Measurements from ENCODE around the gene EPHA6. TPM values are rescaled to one million over a fixed set of nuclear protein-coding genes. Genes with fewer than 3 reads are reported as not detected.

EPHA6 gene
- total and polyA plus RNA-seq, 2 donors (not counting 3 experiments of a cell fraction or from before 2014, with no cell fraction given) = not detected

DNA sequence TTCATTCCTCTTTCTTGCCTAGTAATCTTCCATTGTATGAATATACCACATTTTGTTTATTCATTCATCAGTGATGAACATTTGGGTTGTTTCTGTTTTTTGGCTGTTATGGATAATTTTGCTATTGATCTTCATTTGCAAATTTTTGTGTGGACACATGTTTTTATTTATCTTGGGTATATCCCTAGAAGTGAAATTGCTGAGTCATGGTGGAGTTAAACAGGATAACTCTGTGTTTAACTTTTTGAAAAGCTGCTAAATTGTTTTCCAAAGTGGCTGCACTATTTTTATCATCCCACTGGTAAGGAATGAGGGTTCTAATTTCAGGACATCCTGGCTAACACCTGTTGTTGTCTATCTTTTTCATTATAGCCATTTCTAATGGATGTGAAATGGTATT, 875.6 kb downstream of the EPHA6 start:
- Histone ChIP-seq H3K4me2 (ENCODE audit: insufficient read depth, low read length) (no peak overlapping the region), H3K4me3 (replicated peaks in 1 of 3; ENCODE audit: insufficient read depth in 1 of 3, low read depth in 1 of 3, low read length in 3 of 3) (no peak overlapping the region), H3K4me1 (ENCODE audit: control insufficient read depth, extremely low read depth, insufficient read depth, low read length) (no peaks in the 10 kb centered on the region), H3K36me3 (ENCODE audit: control insufficient read depth in 2 of 2, extremely low read depth in 1 of 2, insufficient read depth in 2 of 2, low read length in 2 of 2) (no peaks in the 10 kb centered on the region), H4K20me1 (replicated peaks; ENCODE audit: control insufficient read depth, extremely low read depth, insufficient read depth, low read length) (no peaks in the 10 kb centered on the region), H3K9me1 (replicated peaks; ENCODE audit: control insufficient read depth, extremely low read depth, insufficient read depth, low read length) (no peaks in the 10 kb centered on the region), H3K9ac (replicated peaks; ENCODE audit: extremely low read depth, insufficient read depth, low read length) (no peak overlapping the region), H3K27me3 (ENCODE audit: control insufficient read depth in 2 of 2, insufficient read depth in 2 of 2, low read length in 2 of 2) (no peaks in the 10 kb centered on the region), H3K27ac (ENCODE audit: insufficient read depth, low read depth, low read length) (no peak overlapping the region), H3K79me2 (ENCODE audit: control insufficient read depth, insufficient read depth, low read length) (no peaks in the 10 kb centered on the region), H2AFZ (ENCODE audit: low read depth, low read length) (no peak overlapping the region), H3K9me3 (replicated peaks; ENCODE audit: control insufficient read depth, insufficient read depth, low read length) (no peaks in the 10 kb centered on the region)
- no peak for FAIRE-seq
- TF ChIP-seq POLR2AphosphoS5 (IDR thresholded peaks at IDR 0.05; ENCODE audit: insufficient read depth, low read depth, low read length) = no peak
- no peak for TF ChIP-seq FOS (IDR thresholded peaks at IDR 0.05; ENCODE audit: borderline replicate concordance, insufficient read depth, low read length)
- TF ChIP-seq, protein P1, sequence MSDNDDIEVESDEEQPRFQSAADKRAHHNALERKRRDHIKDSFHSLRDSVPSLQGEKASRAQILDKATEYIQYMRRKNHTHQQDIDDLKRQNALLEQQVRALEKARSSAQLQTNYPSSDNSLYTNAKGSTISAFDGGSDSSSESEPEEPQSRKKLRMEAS (IDR thresholded peaks at IDR 0.05; ENCODE audit: insufficient read depth, insufficient read length) = no peak
- TF ChIP-seq GATA2 (IDR thresholded peaks at IDR 0.05; ENCODE audit: insufficient read depth, insufficient read length, low read depth, low read length) = no peak
- TF ChIP-seq JUN (IDR thresholded peaks at IDR 0.05; ENCODE audit: borderline replicate concordance, insufficient read depth, insufficient read length, low read depth) = no peak
- TF ChIP-seq, protein P2, sequence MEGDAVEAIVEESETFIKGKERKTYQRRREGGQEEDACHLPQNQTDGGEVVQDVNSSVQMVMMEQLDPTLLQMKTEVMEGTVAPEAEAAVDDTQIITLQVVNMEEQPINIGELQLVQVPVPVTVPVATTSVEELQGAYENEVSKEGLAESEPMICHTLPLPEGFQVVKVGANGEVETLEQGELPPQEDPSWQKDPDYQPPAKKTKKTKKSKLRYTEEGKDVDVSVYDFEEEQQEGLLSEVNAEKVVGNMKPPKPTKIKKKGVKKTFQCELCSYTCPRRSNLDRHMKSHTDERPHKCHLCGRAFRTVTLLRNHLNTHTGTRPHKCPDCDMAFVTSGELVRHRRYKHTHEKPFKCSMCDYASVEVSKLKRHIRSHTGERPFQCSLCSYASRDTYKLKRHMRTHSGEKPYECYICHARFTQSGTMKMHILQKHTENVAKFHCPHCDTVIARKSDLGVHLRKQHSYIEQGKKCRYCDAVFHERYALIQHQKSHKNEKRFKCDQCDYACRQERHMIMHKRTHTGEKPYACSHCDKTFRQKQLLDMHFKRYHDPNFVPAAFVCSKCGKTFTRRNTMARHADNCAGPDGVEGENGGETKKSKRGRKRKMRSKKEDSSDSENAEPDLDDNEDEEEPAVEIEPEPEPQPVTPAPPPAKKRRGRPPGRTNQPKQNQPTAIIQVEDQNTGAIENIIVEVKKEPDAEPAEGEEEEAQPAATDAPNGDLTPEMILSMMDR (IDR thresholded peaks at IDR 0.05; ENCODE audit: extremely low read depth in 1 of 2, insufficient read depth in 1 of 2, low read depth in 1 of 2, low read length in 2 of 2) = no peak
- TF ChIP-seq EZH2 (IDR thresholded peaks at IDR 0.05; ENCODE audit: borderline replicate concordance, low read depth, low read length, severe bottlenecking) = no peak
- TF ChIP-seq POLR2A (IDR thresholded peaks at IDR 0.05; ENCODE audit: low read depth, low read length) = no peak
- no peak for TF ChIP-seq MYC (IDR thresholded peaks at IDR 0.05; ENCODE audit: low read depth, low read length)
- intact Hi-C loops (cut with micrococcal nuclease) = no loop called here
- POLR2A ChIA-PET = no interaction called here
- no TSS peak for BruUV-seq (replicated peaks)
- CTCF ChIA-PET = no interaction called here
- DNase-seq (ENCODE audit: low read depth, low spot score) = no peak
- dilution Hi-C loops (cut with MboI; ENCODE audit: extremely low pct_ligation_motif_present, low sequenced_read_pairs) = no loop called here

Measured in endothelial cell of umbilical vein (primary cell).